HepG2 (cell line): ENCODE data around the gene S100A4. TPM values are rescaled to one million over a fixed set of nuclear protein-coding genes. Genes with fewer than 3 reads are reported as not detected.

Experiments
- ARID2 ChIP-seq: sonication (generic); formaldehyde crosslinking; IDR thresholded peaks from 2 replicates; pipeline ENCODE4 v1.8.1; 2022; ENCODE audit warnings: mild to moderate bottlenecking, missing genetic modification reagents, borderline replicate concordance
- CEBPZ ChIP-seq: IDR thresholded peaks from 2 replicates; pipeline ENCODE4 v1.6.1; 2012; ENCODE audit warnings: low read length, improper control_type of control experiment
- EED ChIP-seq: sonication (generic); formaldehyde crosslinking; IDR thresholded peaks from 2 replicates; pipeline ENCODE4 v1.5.0; 2020; ENCODE audit warnings: mild to moderate bottlenecking, missing genetic modification reagents
- EHMT2 ChIP-seq: fragments of 200-600 bp; sonication (generic); IDR thresholded peaks from 2 replicates; pipeline ENCODE4 v1.7.0; 2017; ENCODE audit warnings: antibody characterized with exemption, low read depth, low read length, borderline replicate concordance
- GPBP1L1 ChIP-seq: sonication (generic); formaldehyde crosslinking; IDR thresholded peaks from 2 replicates; pipeline ENCODE4 v1.5.0; 2020; ENCODE audit warnings: mild to moderate bottlenecking, missing genetic modification reagents
- MLXIP ChIP-seq: sonication (generic); formaldehyde crosslinking; IDR thresholded peaks from 2 replicates; pipeline ENCODE4 v1.9.0; 2021; ENCODE audit warnings: missing genetic modification reagents, borderline replicate concordance
- NR1H2 ChIP-seq: sonication (generic); formaldehyde crosslinking; IDR thresholded peaks from 2 replicates; pipeline ENCODE4 v1.8.1; 2022; ENCODE audit warnings: low read depth, missing genetic modification reagents, borderline replicate concordance
- TARDBP ChIP-seq: sonication (generic); formaldehyde crosslinking; IDR thresholded peaks from 2 replicates; pipeline ENCODE4 v1.8.0; 2022; ENCODE audit warnings: mild to moderate bottlenecking, missing genetic modification reagents
- YY1 ChIP-seq: IDR thresholded peaks from 2 replicates; pipeline ENCODE4 v1.6.1; 2011; ENCODE audit warnings: low read length, low read depth, moderate library complexity, mild to moderate bottlenecking; ENCODE audit not compliant: insufficient read depth, insufficient replicate concordance
- ZBTB1 ChIP-seq: sonication (generic); formaldehyde crosslinking; IDR thresholded peaks from 2 replicates; pipeline ENCODE4 v1.4.0; 2020; ENCODE audit warnings: missing genetic modification reagents, borderline replicate concordance
- ZBTB26 ChIP-seq: IDR thresholded peaks from 2 replicates; pipeline ENCODE4 v1.6.1; 2016; ENCODE audit warnings: missing compliant biosample characterization, missing genetic modification reagents, borderline replicate concordance
- ZBTB4 ChIP-seq: sonication (generic); formaldehyde crosslinking; IDR thresholded peaks from 2 replicates; pipeline ENCODE4 v1.4.0; 2020; ENCODE audit warnings: missing genetic modification reagents, mild to moderate bottlenecking, borderline replicate concordance
- ZFX ChIP-seq: sonication (generic); formaldehyde crosslinking; IDR thresholded peaks from 2 replicates; pipeline ENCODE4 v1.4.0; 2020; ENCODE audit warnings: mild to moderate bottlenecking, low read depth, missing genetic modification reagents, moderate library complexity
- ZNF224 ChIP-seq: sonication (generic); formaldehyde crosslinking; IDR thresholded peaks from 2 replicates; pipeline ENCODE4 v1.5.0; 2020; ENCODE audit warnings: mild to moderate bottlenecking, missing genetic modification reagents
- ZNF367 ChIP-seq: sonication (generic); formaldehyde crosslinking; IDR thresholded peaks from 2 replicates; pipeline ENCODE4 v1.4.0; 2020; ENCODE audit warnings: missing genetic modification reagents, borderline replicate concordance
- polyA plus RNA-seq, 8 experiments: library from polyadenylated mRNA; depleted of rRNA in 3 of 8; stranded (reverse) in 7 of 8; unstranded in 1 of 8; fragments of >200 nt; fragmentation: Illumina TruSeq in 4 of 8; extraction: Trizol in 4 of 8; gene quantifications; 2 replicates each; pipeline versions ENCODE4 v1.2.1 to v1.2.3, GENCODE V29; 2011 to 2016; ENCODE audit warnings: low read depth in 4 of 8, missing spikeins in 1 of 8, mixed read lengths in 1 of 8; ENCODE audit not compliant: insufficient read depth in 1 of 8
- total RNA-seq, 5 experiments: library from RNA; depleted of rRNA; stranded (reverse); fragments of >200 nt; fragmentation: Illumina TruSeq; extraction: Trizol; gene quantifications; 2 replicates each; pipeline ENCODE4 v1.2.3, GENCODE V29; 2016; ENCODE audit warnings: low read depth in 1 of 5

The S100A4 gene
- total and polyA plus RNA-seq, 2 of the 13 experiments (the other 11 are each of a cell fraction or from before 2014, with no cell fraction given), result 12.9 to 20.2 TPM

- TF ChIP-seq MLXIP (no peak), CEBPZ (no peak), ZBTB26 (no peak; the same call in 1 of the 2 replicates), ZBTB1 (no peak), EHMT2 (no peak), TARDBP (CRISPR knock-in tag) (peak; percentile 76), ZFX (CRISPR knock-in tag) (peak; percentile 64), GPBP1L1 (no peak), YY1 (peak; percentile 56), ARID2 (CRISPR knock-in tag) (no peak), ZNF367 (CRISPR knock-in tag) (no peak), NR1H2 (CRISPR knock-in tag) (no peak), ZBTB4 (CRISPR knock-in tag) (no peak), EED (CRISPR knock-in tag) (no peak), ZNF224 (no peak)
These were observed 22.9 kb upstream of the S100A4 start (continued) for GRCh38 chr1:153568367-153569099.
